Liver (tissue), 3 donors: ENCODE data around the gene SUZ12.

Source experiments
- EGR1 ChIP-seq, 2 donors: IDR thresholded peaks; 2 replicates each; pipeline ENCODE4 v1.6.1; 2016 to 2018; ENCODE audit warnings: antibody characterized with exemption in 2 of 2, low read depth in 2 of 2
- GABPA ChIP-seq, 2 donors: IDR thresholded peaks in 1 of 2; conservative IDR thresholded peaks in 1 of 2; 2 replicates each; pipeline ENCODE4 v1.6.1; 2016; ENCODE audit warnings: antibody characterized with exemption in 2 of 2, mild to moderate bottlenecking in 1 of 2, moderate library complexity in 1 of 2
- NR2F2 ChIP-seq: IDR thresholded peaks from 2 replicates; pipeline ENCODE4 v1.6.1; 2016; ENCODE audit warnings: antibody characterized with exemption
- RAD21 ChIP-seq, 2 donors: IDR thresholded peaks; 2 replicates each; pipeline ENCODE4 v1.6.1; 2016; ENCODE audit warnings: antibody characterized with exemption in 2 of 2, mild to moderate bottlenecking in 2 of 2
- SP1 ChIP-seq: IDR thresholded peaks from 2 replicates; pipeline ENCODE4 v1.6.1; 2018; ENCODE audit warnings: antibody characterized with exemption, mild to moderate bottlenecking
- TAF1 ChIP-seq: conservative IDR thresholded peaks from 2 replicates; pipeline ENCODE4 v1.6.1; 2016; ENCODE audit warnings: antibody characterized with exemption, mild to moderate bottlenecking
- YY1 ChIP-seq: IDR thresholded peaks from 2 replicates; pipeline ENCODE4 v1.6.1; 2016; ENCODE audit warnings: antibody characterized with exemption, mild to moderate bottlenecking
- TF ChIP-seq, protein P1 (sequence below): fragments of 150-350 bp; IDR thresholded peaks from 2 replicates; pipeline ENCODE4 v1.5.1; 2017; ENCODE audit warnings: improper control_type of control experiment, low read depth, low read length; ENCODE audit not compliant: missing input control
- TF ChIP-seq, protein P2 (sequence below): IDR thresholded peaks from 2 replicates; pipeline ENCODE4 v1.6.1; 2016; ENCODE audit warnings: antibody characterized with exemption
- TF ChIP-seq, protein P3 (sequence below): IDR thresholded peaks from 2 replicates; pipeline ENCODE4 v1.6.1; 2016; ENCODE audit warnings: antibody characterized with exemption, mild to moderate bottlenecking
- TF ChIP-seq, protein P4 (sequence below): IDR thresholded peaks from 2 replicates; pipeline ENCODE4 v1.6.1; 2016; ENCODE audit warnings: antibody characterized with exemption
- TF ChIP-seq, protein P5 (sequence below): IDR thresholded peaks from 2 replicates; pipeline ENCODE4 v1.6.1; 2016; ENCODE audit warnings: antibody characterized with exemption
- donor health status: healthy.
- donor health status: healthy.

DNA sequence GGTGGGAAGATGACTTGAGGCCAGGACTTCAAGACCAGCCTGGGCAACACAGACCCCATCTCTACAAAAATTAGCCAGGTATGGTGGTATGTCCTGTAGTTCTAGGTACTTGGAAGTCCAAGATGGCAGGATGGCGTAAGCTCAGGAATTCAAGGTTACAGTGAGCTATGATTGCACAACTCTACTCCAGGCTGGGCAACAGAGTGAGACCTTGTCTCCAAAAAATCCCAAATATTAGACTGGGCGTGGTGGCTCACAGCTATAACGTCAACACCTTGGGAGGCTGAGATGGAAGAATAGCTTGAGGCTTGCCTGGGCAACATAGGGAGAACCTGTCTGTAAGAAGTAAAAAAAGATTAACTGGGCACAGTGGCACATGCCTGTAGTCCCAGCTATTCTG is 30.8 kb downstream of the SUZ12 start:
- TF ChIP-seq YY1 = no peak
- TF ChIP-seq RAD21 (IDR thresholded peaks at IDR 0.05) = no peak
- TF ChIP-seq, protein P1, sequence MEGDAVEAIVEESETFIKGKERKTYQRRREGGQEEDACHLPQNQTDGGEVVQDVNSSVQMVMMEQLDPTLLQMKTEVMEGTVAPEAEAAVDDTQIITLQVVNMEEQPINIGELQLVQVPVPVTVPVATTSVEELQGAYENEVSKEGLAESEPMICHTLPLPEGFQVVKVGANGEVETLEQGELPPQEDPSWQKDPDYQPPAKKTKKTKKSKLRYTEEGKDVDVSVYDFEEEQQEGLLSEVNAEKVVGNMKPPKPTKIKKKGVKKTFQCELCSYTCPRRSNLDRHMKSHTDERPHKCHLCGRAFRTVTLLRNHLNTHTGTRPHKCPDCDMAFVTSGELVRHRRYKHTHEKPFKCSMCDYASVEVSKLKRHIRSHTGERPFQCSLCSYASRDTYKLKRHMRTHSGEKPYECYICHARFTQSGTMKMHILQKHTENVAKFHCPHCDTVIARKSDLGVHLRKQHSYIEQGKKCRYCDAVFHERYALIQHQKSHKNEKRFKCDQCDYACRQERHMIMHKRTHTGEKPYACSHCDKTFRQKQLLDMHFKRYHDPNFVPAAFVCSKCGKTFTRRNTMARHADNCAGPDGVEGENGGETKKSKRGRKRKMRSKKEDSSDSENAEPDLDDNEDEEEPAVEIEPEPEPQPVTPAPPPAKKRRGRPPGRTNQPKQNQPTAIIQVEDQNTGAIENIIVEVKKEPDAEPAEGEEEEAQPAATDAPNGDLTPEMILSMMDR = no peak
- TF ChIP-seq TAF1 = no peak
- TF ChIP-seq, protein P2, sequence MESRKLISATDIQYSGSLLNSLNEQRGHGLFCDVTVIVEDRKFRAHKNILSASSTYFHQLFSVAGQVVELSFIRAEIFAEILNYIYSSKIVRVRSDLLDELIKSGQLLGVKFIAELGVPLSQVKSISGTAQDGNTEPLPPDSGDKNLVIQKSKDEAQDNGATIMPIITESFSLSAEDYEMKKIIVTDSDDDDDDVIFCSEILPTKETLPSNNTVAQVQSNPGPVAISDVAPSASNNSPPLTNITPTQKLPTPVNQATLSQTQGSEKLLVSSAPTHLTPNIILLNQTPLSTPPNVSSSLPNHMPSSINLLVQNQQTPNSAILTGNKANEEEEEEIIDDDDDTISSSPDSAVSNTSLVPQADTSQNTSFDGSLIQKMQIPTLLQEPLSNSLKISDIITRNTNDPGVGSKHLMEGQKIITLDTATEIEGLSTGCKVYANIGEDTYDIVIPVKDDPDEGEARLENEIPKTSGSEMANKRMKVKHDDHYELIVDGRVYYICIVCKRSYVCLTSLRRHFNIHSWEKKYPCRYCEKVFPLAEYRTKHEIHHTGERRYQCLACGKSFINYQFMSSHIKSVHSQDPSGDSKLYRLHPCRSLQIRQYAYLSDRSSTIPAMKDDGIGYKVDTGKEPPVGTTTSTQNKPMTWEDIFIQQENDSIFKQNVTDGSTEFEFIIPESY = no peak
- no peak for TF ChIP-seq NR2F2
- TF ChIP-seq GABPA (IDR thresholded peaks at IDR 0.05 in 1 of 2, conservative IDR thresholded peaks at IDR 0.05 in 1 of 2) = no peak
- no peak for TF ChIP-seq SP1
- TF ChIP-seq EGR1 (IDR thresholded peaks at IDR 0.05; ENCODE audit: low read depth in 2 of 2) = no peak
- TF ChIP-seq, protein P3, sequence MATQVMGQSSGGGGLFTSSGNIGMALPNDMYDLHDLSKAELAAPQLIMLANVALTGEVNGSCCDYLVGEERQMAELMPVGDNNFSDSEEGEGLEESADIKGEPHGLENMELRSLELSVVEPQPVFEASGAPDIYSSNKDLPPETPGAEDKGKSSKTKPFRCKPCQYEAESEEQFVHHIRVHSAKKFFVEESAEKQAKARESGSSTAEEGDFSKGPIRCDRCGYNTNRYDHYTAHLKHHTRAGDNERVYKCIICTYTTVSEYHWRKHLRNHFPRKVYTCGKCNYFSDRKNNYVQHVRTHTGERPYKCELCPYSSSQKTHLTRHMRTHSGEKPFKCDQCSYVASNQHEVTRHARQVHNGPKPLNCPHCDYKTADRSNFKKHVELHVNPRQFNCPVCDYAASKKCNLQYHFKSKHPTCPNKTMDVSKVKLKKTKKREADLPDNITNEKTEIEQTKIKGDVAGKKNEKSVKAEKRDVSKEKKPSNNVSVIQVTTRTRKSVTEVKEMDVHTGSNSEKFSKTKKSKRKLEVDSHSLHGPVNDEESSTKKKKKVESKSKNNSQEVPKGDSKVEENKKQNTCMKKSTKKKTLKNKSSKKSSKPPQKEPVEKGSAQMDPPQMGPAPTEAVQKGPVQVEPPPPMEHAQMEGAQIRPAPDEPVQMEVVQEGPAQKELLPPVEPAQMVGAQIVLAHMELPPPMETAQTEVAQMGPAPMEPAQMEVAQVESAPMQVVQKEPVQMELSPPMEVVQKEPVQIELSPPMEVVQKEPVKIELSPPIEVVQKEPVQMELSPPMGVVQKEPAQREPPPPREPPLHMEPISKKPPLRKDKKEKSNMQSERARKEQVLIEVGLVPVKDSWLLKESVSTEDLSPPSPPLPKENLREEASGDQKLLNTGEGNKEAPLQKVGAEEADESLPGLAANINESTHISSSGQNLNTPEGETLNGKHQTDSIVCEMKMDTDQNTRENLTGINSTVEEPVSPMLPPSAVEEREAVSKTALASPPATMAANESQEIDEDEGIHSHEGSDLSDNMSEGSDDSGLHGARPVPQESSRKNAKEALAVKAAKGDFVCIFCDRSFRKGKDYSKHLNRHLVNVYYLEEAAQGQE = no peak
- TF ChIP-seq, protein P4, sequence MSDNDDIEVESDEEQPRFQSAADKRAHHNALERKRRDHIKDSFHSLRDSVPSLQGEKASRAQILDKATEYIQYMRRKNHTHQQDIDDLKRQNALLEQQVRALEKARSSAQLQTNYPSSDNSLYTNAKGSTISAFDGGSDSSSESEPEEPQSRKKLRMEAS = no peak
- TF ChIP-seq, protein P5, sequence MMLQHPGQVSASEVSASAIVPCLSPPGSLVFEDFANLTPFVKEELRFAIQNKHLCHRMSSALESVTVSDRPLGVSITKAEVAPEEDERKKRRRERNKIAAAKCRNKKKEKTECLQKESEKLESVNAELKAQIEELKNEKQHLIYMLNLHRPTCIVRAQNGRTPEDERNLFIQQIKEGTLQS = no peak
